B cell (primary cell): ENCODE results near the gene SLC23A2. TPM values are rescaled to one million over a fixed set of nuclear protein-coding genes. Genes with fewer than 3 reads are reported as not detected.
"Not testable (repeated sequence)": the region's sequence is repeated elsewhere in the genome, so short reads cannot be mapped to it uniquely, and the experiment has no call there.

Source experiments
- ATAC-seq: fragments of 200-7000 bp; cut with Tn5 transposase; one replicate; pipeline ENCODE4 v1.10.0; 2021; ENCODE audit warnings: low read depth, mild to moderate bottlenecking, moderate number of reproducible peaks, moderate library complexity
- CTCF ChIA-PET: fragments of 350-600 bp; sonication (Branson Sonifier 250); formaldehyde crosslinking; loops from one replicate; lab custom pipeline; 2021; ENCODE audit warnings: antibody characterized with exemption, inconsistent platforms; lab: Charles Lee
- POLR2A ChIA-PET: fragments of 350-600 bp; sonication (Branson Sonifier 250); formaldehyde crosslinking; loops from one replicate; lab custom pipeline; 2021; ENCODE audit warnings: antibody characterized with exemption; lab: Charles Lee
- DNase-seq: peaks from one replicate; pipeline ENCODE4 v3.0.0; 2013
- H2AFZ ChIP-seq: 2 replicates; pipeline ENCODE4 v1.6.1; 2012; ENCODE audit warnings: mild to moderate bottlenecking, low read depth, low read length; ENCODE audit not compliant: insufficient read depth, poor library complexity, severe bottlenecking
- H3K27ac ChIP-seq, 2 donors: 1 replicate in 1 of 2; 2 replicates in 1 of 2; pipeline ENCODE4 v1.5.1; 2012 to 2013; ENCODE audit warnings: low read length in 2 of 2, mild to moderate bottlenecking in 2 of 2, moderate library complexity in 1 of 2
- H3K27me3 ChIP-seq, 4 experiments: fragments of 200-600 bp in 1 of 4; sonication (generic) in 1 of 4; replicated peaks in 1 of 4; 1 replicate in 2 of 4; 2 replicates in 2 of 4; pipeline versions ENCODE4 v1.6.1 to v1.7.0; 2013 to 2016; ENCODE audit warnings: low read length in 3 of 4, mild to moderate bottlenecking in 2 of 4, mixed read lengths in 1 of 4, moderate library complexity in 1 of 4; ENCODE audit not compliant: insufficient read depth in 4 of 4, control insufficient read depth in 3 of 4; ENCODE audit errors: control extremely low read depth in 1 of 4
- H3K36me3 ChIP-seq, 2 experiments: replicated peaks in 1 of 2; 1 replicate in 1 of 2; 2 replicates in 1 of 2; pipeline versions ENCODE4 v1.6.1 to v1.7.1; 2013; ENCODE audit warnings: low read length in 1 of 2; ENCODE audit not compliant: insufficient read depth in 2 of 2, control insufficient read depth in 1 of 2; ENCODE audit errors: control extremely low read depth in 1 of 2, extremely low read depth in 1 of 2
- H3K4me1 ChIP-seq, 2 donors: fragments of 200-600 bp in 1 of 2; sonication (generic) in 1 of 2; 1 replicate in 1 of 2; 2 replicates in 1 of 2; pipeline versions ENCODE4 v1.5.1 to v1.6.1; 2013 to 2017; ENCODE audit warnings: low read length in 2 of 2; ENCODE audit not compliant: control insufficient read depth in 2 of 2, insufficient read depth in 2 of 2
- H3K4me2 ChIP-seq: replicated peaks from 2 replicates; pipeline ENCODE3; 2012; ENCODE audit warnings: mild to moderate bottlenecking, low read depth, low read length; ENCODE audit not compliant: poor library complexity, severe bottlenecking
- H3K4me3 ChIP-seq, 5 experiments: fragments of 200-600 bp in 1 of 5; sonication (generic) in 1 of 5; 1 replicate in 3 of 5; 2 replicates in 2 of 5; pipeline versions ENCODE4 v1.5.1 to v1.7.0; 2011 to 2016; ENCODE audit warnings: low read length in 4 of 5, mild to moderate bottlenecking in 4 of 5, low read depth in 2 of 5, control low read depth in 1 of 5, moderate library complexity in 1 of 5; ENCODE audit not compliant: insufficient read depth in 1 of 5; ENCODE audit errors: control extremely low read depth in 1 of 5, extremely low read depth in 1 of 5
- H3K79me2 ChIP-seq: fragments of 200-600 bp; sonication (generic); one replicate; pipeline ENCODE4 v1.6.0; 2016; ENCODE audit warnings: low read length; ENCODE audit not compliant: control insufficient read depth, insufficient read depth
- H3K9ac ChIP-seq: fragments of 200-600 bp; sonication (generic); 2 replicates; pipeline ENCODE4 v1.6.1; 2017; ENCODE audit warnings: mild to moderate bottlenecking, low read length, moderate library complexity
- H3K9me3 ChIP-seq, 3 donors: one replicate each; pipeline versions ENCODE4 v1.6.1 to v1.7.1; 2013; ENCODE audit warnings: low read length in 2 of 3; ENCODE audit not compliant: control insufficient read depth in 2 of 3, insufficient read depth in 1 of 3; ENCODE audit errors: control extremely low read depth in 1 of 3
- H4K20me1 ChIP-seq: 2 replicates; pipeline ENCODE4 v1.6.0; 2012; ENCODE audit warnings: mild to moderate bottlenecking, low read length; ENCODE audit not compliant: insufficient read depth, control insufficient read depth, poor library complexity, severe bottlenecking
- H3K27ac Mint-ChIP-seq: one replicate; pipeline ENCODE4 v1.8.0; 2021; ENCODE audit warnings: mixed read lengths
- H3K27me3 Mint-ChIP-seq: one replicate; pipeline ENCODE4 v1.8.0; 2021; ENCODE audit warnings: mixed read lengths
- H3K4me1 Mint-ChIP-seq: one replicate; pipeline ENCODE4 v1.8.0; 2021; ENCODE audit warnings: mixed read lengths
- H3K4me3 Mint-ChIP-seq: one replicate; pipeline ENCODE4 v1.8.0; 2021; ENCODE audit warnings: mixed read lengths
- H3K9me3 Mint-ChIP-seq: one replicate; pipeline ENCODE4 v1.8.0; 2022; ENCODE audit warnings: mixed read lengths; ENCODE audit not compliant: insufficient read depth
- EZH2 ChIP-seq: IDR thresholded peaks from 2 replicates; pipeline ENCODE4 v1.6.1; 2012; ENCODE audit warnings: borderline replicate concordance, low read depth, mild to moderate bottlenecking, moderate library complexity, low read length; ENCODE audit not compliant: insufficient read depth, poor library complexity, severe bottlenecking
- WGBS: methylation state at CpG from one replicate; pipeline ENCODE4 v1.1.5; 2013; ENCODE audit warnings: missing lambda C conversion rate; ENCODE audit not compliant: insufficient coverage; 5-methylcytosine and 5-hydroxymethylcytosine counted together
- intact Hi-C: fragments of 100-400 bp; cut with micrococcal nuclease; formaldehyde crosslinking; loops from one replicate; pipeline ENCODE4 v1.10.0; 2022
- polyA plus RNA-seq: library from polyadenylated mRNA; depleted of rRNA; stranded (reverse); fragments of >200 nt; gene quantifications from 2 replicates; pipeline ENCODE4 v1.2.3, GENCODE V29; 2012
- total RNA-seq, 2 donors: library from RNA; stranded (reverse); fragments of 120-200 nt in 1 of 2; gene quantifications; 1 replicate in 1 of 2; 2 replicates in 1 of 2; pipeline versions ENCODE4 v1.2.3 to v1.2.4, GENCODE V29; 2013 to 2022
- TF ChIP-seq, protein P1 (sequence below): fragments of 200-600 bp; IDR thresholded peaks from one replicate; pipeline ENCODE4 v1.8.0; 2022; ENCODE audit warnings: antibody characterized with exemption, mild to moderate bottlenecking

SLC23A2 gene
- total and polyA plus RNA-seq, 2 donors (not counting 1 experiment from before 2014, with no cell fraction given): 23.6 to 70.7 TPM

DNA sequence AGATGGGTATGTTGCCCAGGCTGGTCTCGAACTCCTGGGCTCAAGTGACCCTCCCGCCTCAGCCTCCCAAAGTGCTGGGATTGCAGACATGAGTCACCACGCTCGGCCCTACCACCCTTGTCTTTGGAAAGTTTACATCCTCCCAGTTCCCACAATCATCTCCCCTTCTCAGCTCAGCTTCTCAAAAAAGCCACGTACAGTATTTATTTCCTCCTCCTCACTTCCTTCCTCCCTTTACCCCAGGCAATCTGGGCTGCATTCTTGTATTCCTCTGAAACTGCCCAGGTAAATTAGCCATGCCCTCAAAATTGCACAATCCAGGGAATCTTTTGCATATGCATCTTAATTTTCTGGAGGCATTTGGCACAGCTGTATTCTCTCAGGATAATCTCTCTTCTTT lies 7.4 kb upstream of the SLC23A2 start:
- Histone ChIP-seq H3K4me2 (peak overlapping the region; percentile 32), H4K20me1 (no peaks in the 10 kb centered on the region), H3K36me3 (no peaks in the 10 kb centered on the region), H2AFZ (peak overlapping the region; percentile 32), H3K79me2 (no peaks in the 10 kb centered on the region), H3K9ac (no peak overlapping the region), H3K27ac (no peak overlapping the region), H3K4me3 (no peak overlapping the region), H3K9me3 (no peaks in the 10 kb centered on the region), H3K4me1 (peaks cover 11 to 16% of the 10 kb centered on the region in 2 donors), H3K27me3 (no peaks in the 10 kb centered on the region)
- H3K4me3 Mint-ChIP-seq: no peak overlapping the region
- no peak for ATAC-seq
- 23% methylated on average over 5 of the region's 5 CpGs for WGBS
- TF ChIP-seq, protein P1, sequence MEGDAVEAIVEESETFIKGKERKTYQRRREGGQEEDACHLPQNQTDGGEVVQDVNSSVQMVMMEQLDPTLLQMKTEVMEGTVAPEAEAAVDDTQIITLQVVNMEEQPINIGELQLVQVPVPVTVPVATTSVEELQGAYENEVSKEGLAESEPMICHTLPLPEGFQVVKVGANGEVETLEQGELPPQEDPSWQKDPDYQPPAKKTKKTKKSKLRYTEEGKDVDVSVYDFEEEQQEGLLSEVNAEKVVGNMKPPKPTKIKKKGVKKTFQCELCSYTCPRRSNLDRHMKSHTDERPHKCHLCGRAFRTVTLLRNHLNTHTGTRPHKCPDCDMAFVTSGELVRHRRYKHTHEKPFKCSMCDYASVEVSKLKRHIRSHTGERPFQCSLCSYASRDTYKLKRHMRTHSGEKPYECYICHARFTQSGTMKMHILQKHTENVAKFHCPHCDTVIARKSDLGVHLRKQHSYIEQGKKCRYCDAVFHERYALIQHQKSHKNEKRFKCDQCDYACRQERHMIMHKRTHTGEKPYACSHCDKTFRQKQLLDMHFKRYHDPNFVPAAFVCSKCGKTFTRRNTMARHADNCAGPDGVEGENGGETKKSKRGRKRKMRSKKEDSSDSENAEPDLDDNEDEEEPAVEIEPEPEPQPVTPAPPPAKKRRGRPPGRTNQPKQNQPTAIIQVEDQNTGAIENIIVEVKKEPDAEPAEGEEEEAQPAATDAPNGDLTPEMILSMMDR: no peak
- TF ChIP-seq EZH2: no peak
- no peak overlapping the region for H3K27ac Mint-ChIP-seq
- no peaks in the 10 kb centered on the region for H3K9me3 Mint-ChIP-seq
- CTCF ChIA-PET: no interaction called here
- peaks cover 19% of the 10 kb centered on the region for H3K4me1 Mint-ChIP-seq
- intact Hi-C loops: no loop called here
- H3K27me3 Mint-ChIP-seq: no peaks in the 10 kb centered on the region
- POLR2A ChIA-PET: interaction anchor here (0.7 kb wide), 1 partner anchor 324 kb away, joined by 3 read pairs; no protein-coding TSS in a partner anchor
- DNase-seq: no peak

DNA sequence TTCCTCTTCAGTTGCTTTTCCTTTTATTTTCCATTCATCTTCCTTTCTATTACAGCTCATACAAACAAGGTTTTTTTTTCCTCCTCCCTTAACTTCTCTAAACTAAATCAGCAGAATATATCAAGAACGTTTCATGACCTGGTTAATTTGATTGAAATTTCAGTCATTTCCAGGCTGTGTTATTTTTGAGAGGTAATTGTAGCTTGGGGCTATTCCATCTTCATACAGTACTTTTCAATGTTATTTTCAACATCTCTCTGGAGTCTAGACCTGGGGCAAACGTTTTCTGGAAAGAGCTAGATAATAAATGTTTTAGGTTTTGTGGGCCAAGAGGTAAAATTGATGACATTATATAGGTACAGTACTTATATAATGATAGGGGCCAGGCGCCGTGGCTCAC lies 4.0 kb upstream of the SLC23A2 start:
- Histone ChIP-seq H3K27ac (no peak overlapping the region), H3K4me1 (peaks cover 13 to 22% of the 10 kb centered on the region in 2 donors), H3K36me3 (no peaks in the 10 kb centered on the region), H4K20me1 (no peaks in the 10 kb centered on the region), H3K27me3 (no peaks in the 10 kb centered on the region), H2AFZ (no peak overlapping the region), H3K9me3 (no peaks in the 10 kb centered on the region), H3K79me2 (peaks cover 6% of the 10 kb centered on the region), H3K4me2 (no peak overlapping the region), H3K4me3 (no peak overlapping the region), H3K9ac (no peak overlapping the region)
- POLR2A ChIA-PET: interaction anchor here (0.6 kb wide), 1 partner anchor 30 kb away, joined by 3 read pairs; no protein-coding TSS in a partner anchor
- no peak overlapping the region for H3K27ac Mint-ChIP-seq
- H3K4me3 Mint-ChIP-seq: no peak overlapping the region
- WGBS: 100% methylated on average over 2 of the region's 4 CpGs
- no peaks in the 10 kb centered on the region for H3K9me3 Mint-ChIP-seq
- TF ChIP-seq, protein P1: no peak
- TF ChIP-seq EZH2: no peak
- no peak for ATAC-seq
- intact Hi-C loops: no loop called here
- peaks cover 25% of the 10 kb centered on the region for H3K4me1 Mint-ChIP-seq
- CTCF ChIA-PET: interaction anchor here (0.7 to 1.0 kb wide), 2 partner anchors 9 to 173 kb away, joined by 4 to 5 read pairs; no protein-coding TSS in a partner anchor
- no peaks in the 10 kb centered on the region for H3K27me3 Mint-ChIP-seq
- DNase-seq: no peak

DNA sequence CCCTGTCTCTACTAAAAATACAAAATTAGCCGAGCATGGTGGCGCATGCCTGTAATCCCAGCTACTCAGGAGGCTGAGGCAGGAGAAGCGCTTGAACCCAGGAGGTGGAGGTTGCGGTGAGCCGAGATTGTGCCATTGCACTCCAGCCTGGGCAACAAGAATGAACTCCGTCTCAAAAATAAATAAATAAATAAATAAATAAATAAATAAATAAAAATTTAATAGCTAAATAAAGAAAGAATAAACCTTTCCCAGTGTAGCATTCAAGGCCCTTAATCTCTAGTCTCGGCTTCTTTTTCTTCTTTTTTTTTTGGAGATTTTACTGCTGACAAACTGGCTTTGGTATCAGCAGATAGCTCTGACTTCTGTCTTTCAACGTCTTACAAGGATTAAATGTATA lies 3.5 kb upstream of the SLC23A2 start:
- H3K4me3 Mint-ChIP-seq, H3K27ac Mint-ChIP-seq, H3K27me3 ChIP-seq, H3K27me3 Mint-ChIP-seq, H3K27ac ChIP-seq, DNase-seq, H3K36me3 ChIP-seq, H4K20me1 ChIP-seq, H3K4me3 ChIP-seq, H3K4me2 ChIP-seq, H3K9me3 ChIP-seq, H3K9ac ChIP-seq, H2AFZ ChIP-seq, H3K9me3 Mint-ChIP-seq, ATAC-seq: not testable (repeated sequence)
- WGBS: no CpG with 5 or more reads among the region's 8 CpGs
- H3K79me2 ChIP-seq: peaks cover 11% of the 10 kb centered on the region
- H3K4me1 ChIP-seq: peaks cover 18 to 27% of the 10 kb centered on the region in 2 donors
- H3K4me1 Mint-ChIP-seq: peaks cover 26% of the 10 kb centered on the region
- POLR2A ChIA-PET: interaction anchor here (0.6 kb wide), 1 partner anchor 29 kb away, joined by 3 read pairs; no protein-coding TSS in a partner anchor
- intact Hi-C loops: loop anchor here (5.0 kb wide), 2 partner anchors 42 to 97 kb away; no protein-coding TSS in a partner anchor
- CTCF ChIA-PET: interaction anchor here (0.7 to 1.0 kb wide), 2 partner anchors 8 to 172 kb away, joined by 4 to 5 read pairs; no protein-coding TSS in a partner anchor
